Activated CD8-positive, alpha-beta T cell treated with anti-CD3 and anti-CD28 coated beads for 36 hours (primary cell): ENCODE results near the gene PLEKHJ1. TPM values are rescaled to one million over a fixed set of nuclear protein-coding genes. Genes with fewer than 3 reads are reported as not detected.
A peak's percentile ranks its signal among the peaks of the same experiment; 100 is the strongest.

Experiments
- ATAC-seq: fragments of 200-7000 bp; cut with Tn5 transposase; one replicate; pipeline ENCODE4 v1.10.0; 2021; ENCODE audit warnings: mild to moderate bottlenecking, moderate library complexity
- CTCF ChIA-PET: fragments of 350-600 bp; sonication (Branson Sonifier 250); formaldehyde crosslinking; loops from one replicate; lab custom pipeline; 2021; ENCODE audit warnings: antibody characterized with exemption; lab: Charles Lee
- POLR2A ChIA-PET: fragments of 350-600 bp; sonication (Branson Sonifier 250); formaldehyde crosslinking; loops from one replicate; lab custom pipeline; 2021; ENCODE audit warnings: antibody characterized with exemption; lab: Charles Lee
- DNase-seq: peaks from one replicate; pipeline ENCODE4 v3.0.0-alpha.2; 2020
- H3K27ac Mint-ChIP-seq: one replicate; pipeline ENCODE4 v1.8.0; 2021; ENCODE audit warnings: mild to moderate bottlenecking, mixed read lengths
- H3K27me3 Mint-ChIP-seq: one replicate; pipeline ENCODE4 v1.8.0; 2021; ENCODE audit warnings: mixed read lengths
- H3K36me3 Mint-ChIP-seq: one replicate; pipeline ENCODE4 v1.8.0; 2021; ENCODE audit warnings: low read depth, mixed read lengths
- H3K4me1 Mint-ChIP-seq: one replicate; pipeline ENCODE4 v1.8.0; 2021; ENCODE audit warnings: low read depth, mixed read lengths
- H3K4me3 Mint-ChIP-seq: one replicate; pipeline ENCODE4 v1.8.0; 2021; ENCODE audit warnings: mild to moderate bottlenecking, moderate library complexity, mixed read lengths
- H3K9me3 Mint-ChIP-seq: one replicate; pipeline ENCODE4 v1.8.0; 2021; ENCODE audit warnings: mixed read lengths
- CTCF ChIP-seq: fragments of 200-600 bp; IDR thresholded peaks from one replicate; pipeline ENCODE4 v1.8.0; 2022; ENCODE audit warnings: antibody characterized with exemption, mild to moderate bottlenecking
- intact Hi-C: fragments of 100-400 bp; cut with micrococcal nuclease; formaldehyde crosslinking; loops from one replicate; pipeline ENCODE4 v1.10.0; 2022
- total RNA-seq, 2 experiments: library from RNA; stranded (reverse); gene quantifications; one replicate each; pipeline ENCODE4 v1.2.3, GENCODE V29; 2021

Gene PLEKHJ1
- total RNA-seq, 2 experiments from 2014 or later: 65.3 to 72.8 TPM

GRCh38 chr19:2252055-2252796 is 16.1 kb upstream of the PLEKHJ1 start:
- no peak overlapping the region for H3K27ac Mint-ChIP-seq
- H3K4me1 Mint-ChIP-seq: peaks cover 10% of the 10 kb centered on the region
- H3K27me3 Mint-ChIP-seq: peaks cover 2% of the 10 kb centered on the region
- ChIA-PET POLR2A (interaction anchor here (1.0 to 15.0 kb wide), 6 partner anchors 10 to 20 kb away, joined by 3 to 202 read pairs (median 5); partner anchors contain the start of genes PLEKHJ1 and SF3A2), CTCF (interaction anchor here (1.4 to 3.8 kb wide), 4 partner anchors 10 to 21 kb away, joined by 6 to 21 read pairs (median 10); no protein-coding TSS in a partner anchor)
- intact Hi-C loops: no loop called here
- no peaks in the 10 kb centered on the region for H3K9me3 Mint-ChIP-seq
- peak overlapping the region; percentile 58 for H3K4me3 Mint-ChIP-seq
- no peak for TF ChIP-seq CTCF
- H3K36me3 Mint-ChIP-seq: no peaks in the 10 kb centered on the region
- ATAC-seq (no peak), DNase-seq (no peak)

GRCh38 chr19:2251106-2252054 is 15.3 kb upstream of the PLEKHJ1 start:
- Mint-ChIP-seq H3K4me3 (peak overlapping the region; percentile 54), H3K4me1 (peaks cover 7% of the 10 kb centered on the region), H3K27me3 (peaks cover 2% of the 10 kb centered on the region), H3K27ac (no peak overlapping the region), H3K9me3 (no peaks in the 10 kb centered on the region), H3K36me3 (peaks cover 2% of the 10 kb centered on the region)
- intact Hi-C loops: no loop called here
- ATAC-seq (peak; percentile 14), DNase-seq (peak; percentile 58)
- TF ChIP-seq CTCF: no peak
- POLR2A ChIA-PET: interaction anchor here (0.9 to 15.0 kb wide), 5 partner anchors 10 to 35 kb away, joined by 3 to 202 read pairs (median 4); partner anchors contain the start of genes PLEKHJ1 and SF3A2
- CTCF ChIA-PET: interaction anchor here (1.4 to 3.8 kb wide), 3 partner anchors 11 to 22 kb away, joined by 6 to 21 read pairs (median 12); no protein-coding TSS in a partner anchor

GRCh38 chr19:2250766-2251105 is 14.6 kb upstream of the PLEKHJ1 start:
- no peak for ATAC-seq
- ChIA-PET POLR2A (interaction anchor here (0.7 to 15.0 kb wide), 8 partner anchors 7 to 161 kb away, joined by 3 to 202 read pairs (median 6); partner anchors contain the start of genes PLEKHJ1 and SF3A2), CTCF (interaction anchor here (0.7 to 3.1 kb wide), 5 partner anchors 11 to 96 kb away, joined by 3 to 12 read pairs (median 6); no protein-coding TSS in a partner anchor)
- Mint-ChIP-seq H3K27me3 (peaks cover 2% of the 10 kb centered on the region), H3K4me3 (no peak overlapping the region), H3K36me3 (peaks cover 5% of the 10 kb centered on the region), H3K27ac (no peak overlapping the region), H3K4me1 (peaks cover 5% of the 10 kb centered on the region), H3K9me3 (no peaks in the 10 kb centered on the region)
- TF ChIP-seq CTCF: no peak
- intact Hi-C loops: no loop called here
- no peak for DNase-seq

- ChIA-PET CTCF (interaction anchor here (0.7 to 2.9 kb wide), 3 partner anchors 10 to 95 kb away, joined by 3 to 12 read pairs (median 3); no protein-coding TSS in a partner anchor), POLR2A (interaction anchor here (0.7 to 15.0 kb wide), 7 partner anchors 8 to 161 kb away, joined by 3 to 202 read pairs (median 9); partner anchors contain the start of gene SF3A2)
- no peak overlapping the region for H3K4me3 Mint-ChIP-seq
- no peak for DNase-seq
- peaks cover 2% of the 10 kb centered on the region for H3K27me3 Mint-ChIP-seq
- peaks cover 6% of the 10 kb centered on the region for H3K36me3 Mint-ChIP-seq
- no peak overlapping the region for H3K27ac Mint-ChIP-seq
- ATAC-seq: peak; percentile 14
- TF ChIP-seq CTCF: no peak
- H3K9me3 Mint-ChIP-seq: no peaks in the 10 kb centered on the region
- peaks cover 5% of the 10 kb centered on the region for H3K4me1 Mint-ChIP-seq
- intact Hi-C loops: no loop called here
Measured at GRCh38 chr19:2249880-2250765, 14.0 kb upstream of the PLEKHJ1 start.
